Keratinocyte (primary cell): ENCODE results near the gene CLCA4.

Experiments used
- CTCF ChIP-seq, 3 experiments: IDR thresholded peaks in 1 of 3; conservative IDR thresholded peaks in 1 of 3; optimal IDR thresholded peaks in 1 of 3; 2 replicates in 2 of 3; 3 replicates in 1 of 3; pipeline versions ENCODE3 to v1.5.1; 2011; ENCODE audit warnings: low read length in 3 of 3, mild to moderate bottlenecking in 3 of 3, moderate library complexity in 2 of 3, control low read depth in 1 of 3, inconsistent platforms in 1 of 3; ENCODE audit not compliant: insufficient read depth in 2 of 3; ENCODE audit errors: extremely low read depth in 1 of 3
- EZH2 ChIP-seq: IDR thresholded peaks from one replicate; pipeline ENCODE4 v1.6.1; 2012; ENCODE audit warnings: inconsistent platforms, mild to moderate bottlenecking, low read length, moderate library complexity

GRCh38 chr1:86567878-86568277 is 21.0 kb downstream of the CLCA4 start:
- no peak for TF ChIP-seq CTCF (optimal IDR thresholded peaks at IDR 0.05 in 1 of 3, IDR thresholded peaks at IDR 0.05 in 1 of 3, conservative IDR thresholded peaks at IDR 0.05 in 1 of 3; ENCODE audit: extremely low read depth in 1 of 3, insufficient read depth in 2 of 3, low read length in 3 of 3)
- no peak for TF ChIP-seq EZH2
